Activated CD4-positive, CD25-positive, alpha-beta regulatory T cell treated with anti-CD3 and anti-CD28 coated beads, Interleukin-2, amount 50 U/mL, for 16 hours (primary cell): ENCODE data around the gene BRD4.

ENCODE experiments used
- DNase-seq: peaks from one replicate; pipeline ENCODE4 v3.0.0-alpha.2; 2020; ENCODE audit warnings: low read depth, low spot score

BRD4 gene

GRCh38 chr19:15315101-15315500 is 17.2 kb downstream of the BRD4 start:
- no peak for DNase-seq

GRCh38 chr19:15313649-15314279 is 18.6 kb downstream of the BRD4 start:
- DNase-seq = no peak

- no peak for DNase-seq
Measured at GRCh38 chr19:15307169-15307568, 25.2 kb downstream of the BRD4 start.

DNA sequence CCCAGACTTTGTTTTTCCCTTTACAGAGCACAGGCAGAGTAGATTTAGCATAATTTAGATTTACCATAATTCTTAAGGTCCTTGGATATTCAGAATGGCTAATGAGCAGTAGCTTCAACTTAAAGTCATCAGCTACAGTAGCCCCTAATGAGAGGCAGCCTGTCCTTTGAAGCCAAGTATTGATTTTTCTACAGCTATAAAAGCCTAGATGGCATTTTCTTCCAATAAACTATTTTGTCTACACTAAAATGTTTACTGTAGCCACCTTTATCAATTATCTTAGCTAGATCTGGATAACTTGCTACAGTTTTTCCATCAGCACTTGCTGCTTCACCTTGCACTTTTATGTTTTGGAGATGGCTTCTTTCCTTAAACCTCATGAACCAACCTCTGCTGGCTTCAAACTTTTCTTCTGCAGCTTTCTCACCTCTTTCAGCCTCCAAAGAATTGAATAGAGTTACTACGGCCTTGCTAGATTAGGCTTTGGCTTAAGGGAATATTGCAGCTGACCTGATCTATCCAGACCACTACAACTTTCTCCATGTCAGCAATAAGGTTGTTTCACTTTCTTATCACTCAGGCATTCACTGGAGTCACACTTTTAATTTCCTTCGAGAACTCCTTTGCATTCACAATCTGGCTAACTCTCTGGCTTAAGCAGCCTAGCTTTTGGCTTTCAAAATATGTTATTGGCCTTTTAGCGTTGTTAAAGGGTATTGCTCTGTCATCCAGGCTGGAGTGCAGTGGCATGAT is 26.6 kb downstream of the BRD4 start:
- DNase-seq = no peak

DNA sequence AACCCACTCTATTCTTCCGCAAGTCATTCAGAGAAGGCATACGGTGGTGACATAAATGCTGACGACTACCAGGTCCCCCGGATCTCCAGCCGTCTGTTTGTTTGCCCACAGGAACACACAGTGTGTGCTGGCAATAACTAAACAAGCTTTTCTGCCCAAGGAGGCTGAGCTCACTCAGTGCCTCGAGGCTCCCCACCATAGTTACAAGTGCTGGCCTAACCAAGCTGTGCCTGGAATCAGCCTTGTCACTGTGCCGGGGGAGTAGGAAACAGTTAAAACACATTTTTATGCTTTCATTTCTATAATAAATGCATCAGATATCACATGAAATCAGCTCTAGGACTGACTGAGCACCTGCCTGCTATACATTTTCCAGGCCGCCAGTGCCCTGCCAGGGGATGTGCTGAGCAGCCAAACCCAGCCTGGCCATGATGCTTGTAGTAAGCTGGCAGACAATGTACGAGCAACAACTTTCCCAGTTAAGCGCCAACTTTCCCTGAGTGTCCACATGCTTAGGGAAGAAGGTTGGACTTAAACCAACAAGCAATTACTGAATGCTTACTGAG is 28.1 kb downstream of the BRD4 start:
- no peak for DNase-seq

DNA sequence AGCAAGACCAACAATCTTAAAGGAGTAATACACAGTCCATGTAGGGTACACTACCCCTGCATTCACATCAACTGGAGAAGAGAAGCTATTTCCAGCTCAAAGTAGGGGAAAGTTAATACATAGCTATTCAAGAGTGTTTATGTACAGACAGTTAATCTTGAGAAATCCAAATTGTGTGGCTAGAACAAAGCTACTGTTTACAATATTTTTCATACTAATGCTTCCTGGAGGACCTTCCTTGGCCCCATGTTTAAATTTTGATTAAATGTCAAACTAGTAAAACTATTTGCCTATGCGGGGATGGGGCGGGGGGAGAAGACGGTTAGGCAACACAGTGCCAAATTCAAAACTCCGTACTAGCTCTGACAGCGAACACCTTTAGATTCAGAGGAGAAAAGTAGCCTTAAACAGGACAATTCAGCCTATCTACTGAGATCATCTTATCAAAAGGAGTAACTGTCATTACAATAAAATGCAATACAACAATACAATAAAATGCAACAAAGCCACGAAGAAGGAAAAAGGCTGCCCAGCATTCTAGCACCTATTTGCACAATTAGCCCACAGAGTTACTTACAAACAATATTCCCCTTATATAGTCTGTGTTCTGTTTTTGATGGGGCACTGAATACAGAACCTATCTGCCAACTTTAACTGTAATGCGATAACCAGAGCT is 29.1 kb downstream of the BRD4 start:
- no peak for DNase-seq

- no peak for DNase-seq
Measured at GRCh38 chr19:15300533-15301197, 31.7 kb downstream of the BRD4 start.

DNA sequence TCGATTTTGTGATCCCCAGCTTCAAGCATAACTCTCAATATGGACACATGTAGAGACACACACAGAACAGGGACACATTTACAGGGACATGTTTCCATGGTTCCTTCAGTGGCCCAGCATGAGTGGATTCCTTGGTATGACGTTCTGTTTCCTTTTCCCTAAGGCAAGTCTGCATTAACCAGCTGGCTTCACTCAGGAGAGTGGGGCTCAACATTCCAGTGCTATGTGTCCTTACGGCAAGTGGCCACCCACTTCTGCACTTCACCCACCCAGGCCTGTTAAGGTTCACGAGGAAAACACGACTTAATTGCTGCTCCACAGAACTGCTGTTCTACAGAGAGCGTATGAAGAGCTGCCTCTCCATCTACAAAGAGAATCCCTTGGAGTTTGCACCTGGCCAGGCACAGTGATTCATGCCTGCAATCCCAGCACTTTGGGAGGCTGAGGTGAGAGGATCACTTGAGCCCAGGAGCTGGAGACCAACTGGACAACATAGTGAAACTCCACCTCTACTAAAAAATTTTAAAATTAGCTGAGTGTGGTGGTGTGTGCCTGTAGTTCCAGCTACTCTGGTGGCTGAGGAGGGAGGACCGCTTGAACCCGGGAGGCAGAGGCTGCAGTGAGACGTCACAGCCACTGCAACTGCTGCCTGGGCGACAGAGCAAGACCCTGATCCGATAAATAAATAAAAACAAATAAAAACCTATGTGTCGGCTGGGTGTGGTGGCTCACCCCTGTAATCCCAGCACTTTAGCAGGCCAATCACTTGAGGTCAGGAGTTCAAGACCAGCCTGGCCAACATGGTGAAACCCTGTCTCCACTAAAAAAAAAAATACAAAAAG is 32.5 kb downstream of the BRD4 start:
- DNase-seq = no peak

DNA sequence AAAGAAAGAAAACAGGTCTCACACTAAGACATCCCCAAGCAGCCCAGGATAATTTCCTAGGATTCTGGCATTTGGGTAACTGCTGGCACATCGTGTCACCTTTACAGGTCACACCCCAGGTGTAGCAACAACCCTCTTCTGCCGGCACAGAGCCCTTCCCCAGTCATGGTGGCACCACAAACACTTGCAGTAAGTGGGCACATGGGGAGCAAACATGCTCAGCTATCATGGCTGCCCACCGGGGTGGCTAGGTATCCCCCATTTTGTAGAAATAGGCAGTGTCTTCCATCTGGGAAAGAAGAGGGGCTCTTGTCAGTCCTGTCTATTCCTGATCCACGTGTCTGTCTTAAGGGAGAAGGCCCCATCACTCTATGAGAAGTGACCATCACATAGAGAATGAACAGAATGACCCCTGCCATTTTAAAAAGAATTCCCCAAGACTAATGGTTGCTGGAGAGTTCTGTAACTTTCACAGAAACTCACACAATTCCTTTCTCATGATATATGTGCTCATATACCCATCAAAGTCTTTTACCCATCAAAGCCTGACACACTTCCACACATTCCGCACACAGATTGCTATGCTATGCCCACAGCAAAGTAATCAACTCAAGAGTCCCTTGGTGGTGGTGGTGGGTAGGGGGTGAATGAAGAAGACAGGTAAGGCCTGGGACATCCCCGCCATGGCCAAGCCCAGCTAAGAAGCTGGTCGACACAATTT is 33.3 kb downstream of the BRD4 start:
- DNase-seq = no peak

- DNase-seq = no peak
Measured at GRCh38 chr19:15297416-15298224, 34.7 kb downstream of the BRD4 start.

DNA sequence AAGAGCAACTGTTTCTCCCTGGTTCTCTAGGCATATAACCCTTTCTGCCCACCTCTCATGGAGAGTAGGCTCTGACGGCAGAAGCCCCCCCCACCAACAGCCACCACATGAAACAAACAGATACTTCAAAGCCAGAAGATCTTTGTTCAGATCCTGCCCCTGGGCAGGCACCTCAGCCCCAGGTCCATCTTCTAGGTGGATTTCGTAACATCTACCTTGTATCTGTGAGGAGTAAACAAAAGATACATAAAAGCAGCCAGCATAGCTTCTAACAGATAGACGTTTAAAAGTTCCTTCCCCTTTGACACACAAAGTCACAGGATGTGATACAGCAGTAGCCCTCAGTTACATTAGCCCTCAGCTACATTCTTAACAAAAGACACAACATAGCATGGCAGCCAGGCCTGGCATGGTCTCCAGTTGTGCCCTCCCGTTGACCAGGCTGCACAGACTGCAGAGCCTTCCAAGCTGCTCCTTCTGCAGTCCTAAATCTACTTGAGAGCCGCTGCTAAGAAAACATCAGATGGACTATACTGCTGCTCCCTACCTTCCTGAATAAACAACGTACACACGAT is 35.4 kb downstream of the BRD4 start:
- DNase-seq = no peak

DNA sequence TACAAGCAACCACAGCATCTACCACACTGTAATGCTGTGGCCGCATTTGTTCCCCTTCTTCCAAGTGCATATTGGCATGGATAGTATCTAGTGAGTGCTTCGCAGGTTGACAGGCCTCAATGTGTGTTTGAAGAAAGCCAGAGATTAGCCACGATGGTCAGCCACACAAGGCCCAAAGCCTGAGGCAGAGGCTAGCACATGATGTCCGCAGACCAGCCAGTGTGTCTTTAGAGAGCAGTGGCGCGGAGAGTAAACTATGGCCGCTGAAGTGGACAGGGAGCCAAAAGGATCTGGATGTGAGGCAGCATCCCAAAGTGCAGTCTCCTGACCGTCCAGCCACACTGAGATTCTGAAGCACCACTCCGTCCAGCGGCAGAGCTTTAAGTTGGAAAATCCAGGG is 36.0 kb downstream of the BRD4 start:
- no peak for DNase-seq

DNA sequence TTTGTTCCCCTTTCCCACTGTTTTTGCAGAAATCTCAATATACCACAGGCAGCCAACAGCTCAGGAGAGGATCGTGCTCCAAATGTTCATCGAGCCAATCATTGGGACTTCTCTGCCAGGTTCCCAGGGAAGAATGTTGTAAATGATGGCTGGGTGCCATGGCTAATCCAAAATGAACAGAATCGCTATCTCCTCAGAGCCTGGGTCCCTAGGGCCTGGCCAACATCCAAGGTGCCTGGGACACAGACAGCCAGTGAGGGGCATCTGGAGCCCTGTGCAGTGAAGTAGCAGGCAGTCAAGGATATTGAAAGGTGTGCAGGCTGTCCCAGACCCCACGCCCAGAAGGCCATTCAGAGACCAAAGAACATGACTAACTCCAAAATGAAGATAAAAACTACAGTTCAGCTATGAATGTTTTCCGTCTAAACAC is 37.8 kb downstream of the BRD4 start:
- no peak for DNase-seq

DNA sequence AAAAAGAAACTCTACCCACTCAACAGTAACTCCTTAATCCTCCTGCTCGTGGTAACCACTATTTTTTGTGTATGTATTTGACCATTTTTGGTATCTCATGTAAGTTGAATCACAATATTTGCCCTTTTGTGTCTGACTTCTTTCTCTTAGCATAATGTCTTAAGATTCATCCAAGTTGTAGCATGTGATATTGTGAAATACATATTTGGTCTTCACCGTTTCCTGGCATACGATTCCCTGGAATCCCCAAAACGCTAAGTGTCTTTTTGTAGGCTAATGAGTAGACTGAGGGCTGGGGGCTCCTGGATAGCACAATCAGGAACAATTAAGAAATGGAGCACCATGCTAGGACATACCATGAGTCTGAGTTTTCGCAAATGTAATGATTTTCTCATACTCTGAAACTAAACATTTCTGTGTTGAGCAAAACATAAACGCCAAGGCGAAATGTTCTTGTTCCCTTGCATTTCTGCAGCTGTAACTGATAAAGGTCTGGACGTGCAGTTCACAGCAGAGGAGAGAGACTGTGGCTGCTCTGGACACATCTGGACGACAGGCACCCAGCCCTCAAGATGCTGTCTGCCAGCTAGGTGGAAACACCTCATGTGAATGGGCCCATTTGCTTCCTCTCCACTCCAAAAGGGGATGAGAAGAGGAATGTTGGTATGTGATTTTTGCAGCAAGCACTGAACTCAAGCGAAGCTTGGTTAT is 38.4 kb downstream of the BRD4 start:
- no peak for DNase-seq

DNA sequence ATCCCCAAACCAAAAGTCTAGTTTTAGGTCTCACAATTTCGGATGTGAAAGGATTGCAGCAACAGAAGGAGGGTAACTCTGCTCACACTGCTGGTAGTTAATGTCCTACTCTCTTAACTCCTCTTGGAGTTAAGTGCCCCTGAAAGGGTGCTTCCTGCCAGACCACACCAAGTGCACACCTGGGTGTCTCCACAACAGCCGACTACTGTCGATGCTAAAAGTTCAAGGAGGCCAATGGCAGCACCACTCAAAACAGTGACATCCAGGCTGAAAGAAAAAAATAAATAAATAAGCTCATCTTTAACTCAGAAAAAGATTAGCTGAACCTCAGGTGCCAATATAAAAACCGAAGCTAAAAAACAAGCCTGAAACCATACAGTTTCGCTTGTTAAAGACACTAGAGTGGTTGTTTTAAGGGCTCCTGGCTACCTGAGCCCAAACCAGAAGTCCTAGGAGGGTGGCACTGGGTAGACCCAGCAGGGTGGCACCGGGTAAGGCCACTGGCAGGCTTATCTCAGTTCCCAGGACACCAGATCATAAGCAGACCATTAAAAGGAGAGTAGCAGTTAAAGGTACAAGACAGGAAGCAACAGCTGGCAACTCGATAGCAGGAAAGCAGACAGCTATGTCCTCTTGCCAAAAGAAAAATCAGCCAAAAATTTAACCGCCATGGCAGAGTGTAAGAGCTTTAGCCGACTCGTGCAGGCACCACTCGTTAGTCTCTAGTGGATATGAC is 39.3 kb downstream of the BRD4 start:
- DNase-seq = no peak

GRCh38 chr19:15292140-15292539 is 40.2 kb downstream of the BRD4 start:
- DNase-seq = no peak

DNA sequence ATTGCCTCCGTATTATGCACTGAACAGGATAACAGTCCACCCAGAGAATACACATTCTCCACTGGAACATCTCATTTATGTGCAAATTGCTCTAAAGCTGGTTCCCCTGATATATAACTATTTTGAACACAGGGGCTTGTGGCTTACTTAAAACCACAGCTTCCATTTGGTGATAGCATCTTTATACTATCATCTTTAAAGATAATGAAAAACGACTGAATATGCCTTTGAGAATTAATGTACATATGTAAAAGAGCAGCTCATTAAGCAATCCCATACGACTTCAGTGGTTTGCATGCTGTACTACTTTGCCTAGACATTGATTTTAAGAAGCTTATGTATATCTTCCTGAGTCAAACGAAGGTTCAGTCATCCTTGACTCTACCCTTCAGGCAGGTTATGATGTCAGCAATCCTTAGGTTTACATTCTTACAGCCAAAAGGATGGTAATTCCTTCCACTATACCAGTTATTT is 40.8 kb downstream of the BRD4 start:
- DNase-seq = no peak

DNA sequence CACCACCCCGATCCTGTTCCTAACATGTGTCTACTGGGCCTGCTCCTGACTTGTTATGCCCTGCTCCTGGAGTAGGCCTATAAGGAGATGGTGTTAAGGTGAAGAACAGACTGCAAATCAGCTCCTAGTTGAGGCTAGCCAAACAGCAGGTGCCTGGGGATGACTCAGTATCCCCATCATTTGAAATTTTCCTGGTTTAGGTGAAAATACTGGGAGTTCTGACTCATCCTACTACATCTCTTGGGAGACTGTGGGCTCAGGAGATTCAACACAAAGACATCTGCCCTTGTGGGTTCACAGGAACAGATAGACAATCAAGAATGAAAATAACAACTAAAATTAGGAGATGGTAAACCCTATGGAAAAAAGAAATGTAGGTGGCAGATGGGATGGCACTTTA is 41.2 kb downstream of the BRD4 start:
- DNase-seq = no peak
